SH-SY5Y (cell line): ENCODE data around the gene DENND1B.

Source experiments
- GATA2 ChIP-seq: IDR thresholded peaks from 2 replicates; pipeline ENCODE4 v1.6.1; 2011; ENCODE audit warnings: mild to moderate bottlenecking, low read depth, low read length
- GATA3 ChIP-seq: IDR thresholded peaks from 2 replicates; pipeline ENCODE4 v1.6.1; 2011; ENCODE audit warnings: low read depth, mild to moderate bottlenecking, low read length, moderate library complexity

DNA sequence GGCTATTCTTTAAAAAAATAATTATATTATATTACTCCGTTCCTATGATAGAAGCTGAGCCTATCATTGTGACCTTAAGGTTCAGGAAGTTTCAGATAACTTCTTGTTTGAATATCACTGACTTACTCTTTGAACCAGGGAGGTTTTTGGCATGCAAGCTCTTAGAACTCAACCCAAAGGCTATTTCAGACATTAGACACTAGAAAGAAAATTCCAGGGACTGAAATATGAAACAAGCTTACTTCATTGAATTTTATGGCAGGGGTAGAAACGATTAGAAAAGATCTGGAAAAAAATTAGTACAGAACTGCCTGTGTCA lies 159.6 kb downstream of the DENND1B start:
- TF ChIP-seq GATA2 (no peak), GATA3 (no peak)
